Liver (tissue), 9 donors: ENCODE results near the gene CARD14. TPM values are rescaled to one million over a fixed set of nuclear protein-coding genes. Genes with fewer than 3 reads are reported as not detected.

Experiments used
- DNase-seq: peaks from one replicate; pipeline ENCODE4 v3.0.0-alpha.2; 2017; ENCODE audit warnings: low spot score
- H3K27ac ChIP-seq, 2 donors: one replicate each; pipeline ENCODE4 v1.7.0; 2013; ENCODE audit warnings: inconsistent platforms in 2 of 2, low read length in 2 of 2, control low read depth in 1 of 2, low read depth in 1 of 2, mild to moderate bottlenecking in 1 of 2
- H3K27me3 ChIP-seq, 4 donors: one replicate each; pipeline versions ENCODE4 v1.6.1 to v1.7.0; 2013; ENCODE audit warnings: low read length in 3 of 4, inconsistent platforms in 1 of 4, mild to moderate bottlenecking in 1 of 4, moderate library complexity in 1 of 4; ENCODE audit not compliant: control insufficient read depth in 4 of 4, insufficient read depth in 4 of 4
- H3K36me3 ChIP-seq, 4 donors: one replicate each; pipeline versions ENCODE4 v1.6.1 to v1.7.0; 2013; ENCODE audit warnings: low read length in 3 of 4, mild to moderate bottlenecking in 3 of 4, low read depth in 1 of 4, moderate library complexity in 1 of 4; ENCODE audit not compliant: control insufficient read depth in 4 of 4, insufficient read depth in 3 of 4
- H3K4me1 ChIP-seq, 4 donors: one replicate each; pipeline versions ENCODE4 v1.6.1 to v1.7.0; 2013; ENCODE audit warnings: low read length in 3 of 4, mild to moderate bottlenecking in 3 of 4, moderate library complexity in 1 of 4; ENCODE audit not compliant: control insufficient read depth in 4 of 4, insufficient read depth in 4 of 4
- H3K4me3 ChIP-seq, 3 donors: one replicate each; pipeline versions ENCODE4 v1.6.1 to v1.7.0; 2013; ENCODE audit warnings: low read length in 3 of 3, control low read depth in 1 of 3, low read depth in 1 of 3, mild to moderate bottlenecking in 1 of 3
- H3K9ac ChIP-seq, 2 donors: one replicate each; pipeline ENCODE4 v1.7.0; 2013; ENCODE audit warnings: low read length in 2 of 2, mild to moderate bottlenecking in 2 of 2, moderate library complexity in 2 of 2, control low read depth in 1 of 2, low read depth in 1 of 2
- H3K9me3 ChIP-seq, 4 donors: one replicate each; pipeline versions ENCODE4 v1.6.1 to v1.7.0; 2013; ENCODE audit warnings: low read length in 3 of 4; ENCODE audit not compliant: control insufficient read depth in 4 of 4
- EGR1 ChIP-seq, 2 donors: IDR thresholded peaks; 2 replicates each; pipeline ENCODE4 v1.6.1; 2016 to 2018; ENCODE audit warnings: antibody characterized with exemption in 2 of 2, low read depth in 2 of 2
- FOXA1 ChIP-seq: IDR thresholded peaks from 2 replicates; pipeline ENCODE4 v1.6.1; 2016; ENCODE audit warnings: antibody characterized with exemption
- FOXA2 ChIP-seq: IDR thresholded peaks from 2 replicates; pipeline ENCODE4 v1.6.1; 2016; ENCODE audit warnings: antibody characterized with exemption
- GABPA ChIP-seq, 2 donors: IDR thresholded peaks in 1 of 2; conservative IDR thresholded peaks in 1 of 2; 2 replicates each; pipeline ENCODE4 v1.6.1; 2016; ENCODE audit warnings: antibody characterized with exemption in 2 of 2, mild to moderate bottlenecking in 1 of 2, moderate library complexity in 1 of 2
- HNF4A ChIP-seq, 2 donors: conservative IDR thresholded peaks; 2 replicates each; pipeline ENCODE4 v1.6.1; 2016; ENCODE audit warnings: antibody characterized with exemption in 2 of 2, mild to moderate bottlenecking in 2 of 2
- HNF4G ChIP-seq: IDR thresholded peaks from 2 replicates; pipeline ENCODE4 v1.6.1; 2016; ENCODE audit warnings: antibody characterized with exemption
- JUND ChIP-seq, 2 donors: IDR thresholded peaks; 2 replicates each; pipeline ENCODE4 v1.6.1; 2016; ENCODE audit warnings: antibody characterized with exemption in 2 of 2
- NR2F2 ChIP-seq: IDR thresholded peaks from 2 replicates; pipeline ENCODE4 v1.6.1; 2016; ENCODE audit warnings: antibody characterized with exemption
- RAD21 ChIP-seq, 2 donors: IDR thresholded peaks; 2 replicates each; pipeline ENCODE4 v1.6.1; 2016; ENCODE audit warnings: antibody characterized with exemption in 2 of 2, mild to moderate bottlenecking in 2 of 2
- RXRA ChIP-seq, 2 donors: IDR thresholded peaks; 2 replicates each; pipeline ENCODE4 v1.6.1; 2017 to 2018; ENCODE audit warnings: antibody characterized with exemption in 2 of 2, mild to moderate bottlenecking in 1 of 2
- SP1 ChIP-seq: IDR thresholded peaks from 2 replicates; pipeline ENCODE4 v1.6.1; 2018; ENCODE audit warnings: antibody characterized with exemption, mild to moderate bottlenecking
- TAF1 ChIP-seq: conservative IDR thresholded peaks from 2 replicates; pipeline ENCODE4 v1.6.1; 2016; ENCODE audit warnings: antibody characterized with exemption, mild to moderate bottlenecking
- YY1 ChIP-seq: IDR thresholded peaks from 2 replicates; pipeline ENCODE4 v1.6.1; 2016; ENCODE audit warnings: antibody characterized with exemption, mild to moderate bottlenecking
- WGBS: extraction: QIAGEN DNeasy Blood & Tissue Kit; methylation state at CpG from one replicate; pipeline ENCODE4 v1.1.7; 2013; 5-methylcytosine and 5-hydroxymethylcytosine counted together
- polyA plus RNA-seq, 2 donors: library from polyadenylated mRNA; stranded (reverse) in 1 of 2; unstranded in 1 of 2; fragments of 200-250 nt in 1 of 2; fragments of >200 nt in 1 of 2; fragmentation: Nextera tagmentation in 1 of 2; extraction: Ambion mirVana in 1 of 2; gene quantifications; one replicate each; pipeline versions ENCODE4 v1.2.1 to v1.2.3, GENCODE V29; 2013 to 2015
- total RNA-seq, 2 donors: library from RNA; depleted of rRNA; stranded (reverse); fragments of >200 nt; gene quantifications; one replicate each; pipeline ENCODE4 v1.2.3, GENCODE V29; 2014
- TF ChIP-seq, protein P1 (sequence below): IDR thresholded peaks from 2 replicates; pipeline ENCODE4 v1.6.1; 2016; ENCODE audit warnings: antibody characterized with exemption
- TF ChIP-seq, protein P2 (sequence below): fragments of 150-350 bp; IDR thresholded peaks from 2 replicates; pipeline ENCODE4 v1.5.1; 2017; ENCODE audit warnings: improper control_type of control experiment, low read depth, low read length; ENCODE audit not compliant: missing input control
- TF ChIP-seq, protein P3 (sequence below): IDR thresholded peaks from 2 replicates; pipeline ENCODE4 v1.6.1; 2016; ENCODE audit warnings: antibody characterized with exemption
- TF ChIP-seq, protein P4 (sequence below): IDR thresholded peaks from 2 replicates; pipeline ENCODE4 v1.6.1; 2016; ENCODE audit warnings: antibody characterized with exemption, mild to moderate bottlenecking
- TF ChIP-seq, protein P5 (sequence below): IDR thresholded peaks from 2 replicates; pipeline ENCODE4 v1.6.1; 2016; ENCODE audit warnings: antibody characterized with exemption
- donor health status: healthy.
- donor health status: healthy.
- donor health status: healthy.
- donor health status: healthy.
- donor health status: healthy.

CARD14 gene
- total and polyA plus RNA-seq, 4 donors, result 0.07 to 0.70 (median 0.29) TPM

DNA sequence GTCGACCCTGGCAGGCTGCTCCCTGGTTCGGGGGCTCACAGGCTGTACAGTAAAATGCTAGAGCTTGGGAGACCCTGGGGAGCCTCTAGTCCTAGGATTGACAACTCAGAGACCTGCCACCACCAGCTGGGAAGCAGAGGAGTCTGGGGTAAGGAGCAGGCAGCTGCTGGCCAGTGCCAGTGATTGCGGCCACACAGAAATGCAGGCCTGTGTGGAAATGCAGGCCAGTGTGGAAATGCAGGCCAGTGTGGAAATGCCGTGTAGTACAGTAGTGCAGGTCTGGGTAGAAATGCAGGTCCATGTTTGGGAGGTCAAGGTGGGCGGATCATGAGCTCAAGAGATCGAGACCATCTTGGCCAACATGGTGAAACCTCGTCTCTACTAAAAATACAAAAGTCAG is 26.8 kb downstream of the CARD14 start:
- Histone ChIP-seq H3K4me1 (peaks cover 0 to 7% (median 3%) of the 10 kb centered on the region in 4 donors), H3K36me3 (no peaks in the 10 kb centered on the region), H3K4me3 (no peak overlapping the region), H3K27ac (no peak overlapping the region), H3K27me3 (no peaks in the 10 kb centered on the region), H3K9me3 (no peaks in the 10 kb centered on the region), H3K9ac (no peak overlapping the region)
- TF ChIP-seq EGR1 (IDR thresholded peaks at IDR 0.05; ENCODE audit: low read depth in 2 of 2) (no peak), JUND (IDR thresholded peaks at IDR 0.05) (no peak), HNF4A (conservative IDR thresholded peaks at IDR 0.05) (no peak), NR2F2 (no peak), FOXA2 (no peak), FOXA1 (no peak), RAD21 (IDR thresholded peaks at IDR 0.05) (no peak), RXRA (IDR thresholded peaks at IDR 0.05) (no peak), HNF4G (no peak), GABPA (IDR thresholded peaks at IDR 0.05 in 1 of 2, conservative IDR thresholded peaks at IDR 0.05 in 1 of 2) (no peak), SP1 (no peak), TAF1 (no peak), YY1 (no peak)
- TF ChIP-seq, protein P1, sequence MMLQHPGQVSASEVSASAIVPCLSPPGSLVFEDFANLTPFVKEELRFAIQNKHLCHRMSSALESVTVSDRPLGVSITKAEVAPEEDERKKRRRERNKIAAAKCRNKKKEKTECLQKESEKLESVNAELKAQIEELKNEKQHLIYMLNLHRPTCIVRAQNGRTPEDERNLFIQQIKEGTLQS, result no peak
- TF ChIP-seq, protein P2, sequence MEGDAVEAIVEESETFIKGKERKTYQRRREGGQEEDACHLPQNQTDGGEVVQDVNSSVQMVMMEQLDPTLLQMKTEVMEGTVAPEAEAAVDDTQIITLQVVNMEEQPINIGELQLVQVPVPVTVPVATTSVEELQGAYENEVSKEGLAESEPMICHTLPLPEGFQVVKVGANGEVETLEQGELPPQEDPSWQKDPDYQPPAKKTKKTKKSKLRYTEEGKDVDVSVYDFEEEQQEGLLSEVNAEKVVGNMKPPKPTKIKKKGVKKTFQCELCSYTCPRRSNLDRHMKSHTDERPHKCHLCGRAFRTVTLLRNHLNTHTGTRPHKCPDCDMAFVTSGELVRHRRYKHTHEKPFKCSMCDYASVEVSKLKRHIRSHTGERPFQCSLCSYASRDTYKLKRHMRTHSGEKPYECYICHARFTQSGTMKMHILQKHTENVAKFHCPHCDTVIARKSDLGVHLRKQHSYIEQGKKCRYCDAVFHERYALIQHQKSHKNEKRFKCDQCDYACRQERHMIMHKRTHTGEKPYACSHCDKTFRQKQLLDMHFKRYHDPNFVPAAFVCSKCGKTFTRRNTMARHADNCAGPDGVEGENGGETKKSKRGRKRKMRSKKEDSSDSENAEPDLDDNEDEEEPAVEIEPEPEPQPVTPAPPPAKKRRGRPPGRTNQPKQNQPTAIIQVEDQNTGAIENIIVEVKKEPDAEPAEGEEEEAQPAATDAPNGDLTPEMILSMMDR, result no peak
- TF ChIP-seq, protein P3, sequence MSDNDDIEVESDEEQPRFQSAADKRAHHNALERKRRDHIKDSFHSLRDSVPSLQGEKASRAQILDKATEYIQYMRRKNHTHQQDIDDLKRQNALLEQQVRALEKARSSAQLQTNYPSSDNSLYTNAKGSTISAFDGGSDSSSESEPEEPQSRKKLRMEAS, result no peak
- TF ChIP-seq, protein P4, sequence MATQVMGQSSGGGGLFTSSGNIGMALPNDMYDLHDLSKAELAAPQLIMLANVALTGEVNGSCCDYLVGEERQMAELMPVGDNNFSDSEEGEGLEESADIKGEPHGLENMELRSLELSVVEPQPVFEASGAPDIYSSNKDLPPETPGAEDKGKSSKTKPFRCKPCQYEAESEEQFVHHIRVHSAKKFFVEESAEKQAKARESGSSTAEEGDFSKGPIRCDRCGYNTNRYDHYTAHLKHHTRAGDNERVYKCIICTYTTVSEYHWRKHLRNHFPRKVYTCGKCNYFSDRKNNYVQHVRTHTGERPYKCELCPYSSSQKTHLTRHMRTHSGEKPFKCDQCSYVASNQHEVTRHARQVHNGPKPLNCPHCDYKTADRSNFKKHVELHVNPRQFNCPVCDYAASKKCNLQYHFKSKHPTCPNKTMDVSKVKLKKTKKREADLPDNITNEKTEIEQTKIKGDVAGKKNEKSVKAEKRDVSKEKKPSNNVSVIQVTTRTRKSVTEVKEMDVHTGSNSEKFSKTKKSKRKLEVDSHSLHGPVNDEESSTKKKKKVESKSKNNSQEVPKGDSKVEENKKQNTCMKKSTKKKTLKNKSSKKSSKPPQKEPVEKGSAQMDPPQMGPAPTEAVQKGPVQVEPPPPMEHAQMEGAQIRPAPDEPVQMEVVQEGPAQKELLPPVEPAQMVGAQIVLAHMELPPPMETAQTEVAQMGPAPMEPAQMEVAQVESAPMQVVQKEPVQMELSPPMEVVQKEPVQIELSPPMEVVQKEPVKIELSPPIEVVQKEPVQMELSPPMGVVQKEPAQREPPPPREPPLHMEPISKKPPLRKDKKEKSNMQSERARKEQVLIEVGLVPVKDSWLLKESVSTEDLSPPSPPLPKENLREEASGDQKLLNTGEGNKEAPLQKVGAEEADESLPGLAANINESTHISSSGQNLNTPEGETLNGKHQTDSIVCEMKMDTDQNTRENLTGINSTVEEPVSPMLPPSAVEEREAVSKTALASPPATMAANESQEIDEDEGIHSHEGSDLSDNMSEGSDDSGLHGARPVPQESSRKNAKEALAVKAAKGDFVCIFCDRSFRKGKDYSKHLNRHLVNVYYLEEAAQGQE, result no peak
- TF ChIP-seq, protein P5, sequence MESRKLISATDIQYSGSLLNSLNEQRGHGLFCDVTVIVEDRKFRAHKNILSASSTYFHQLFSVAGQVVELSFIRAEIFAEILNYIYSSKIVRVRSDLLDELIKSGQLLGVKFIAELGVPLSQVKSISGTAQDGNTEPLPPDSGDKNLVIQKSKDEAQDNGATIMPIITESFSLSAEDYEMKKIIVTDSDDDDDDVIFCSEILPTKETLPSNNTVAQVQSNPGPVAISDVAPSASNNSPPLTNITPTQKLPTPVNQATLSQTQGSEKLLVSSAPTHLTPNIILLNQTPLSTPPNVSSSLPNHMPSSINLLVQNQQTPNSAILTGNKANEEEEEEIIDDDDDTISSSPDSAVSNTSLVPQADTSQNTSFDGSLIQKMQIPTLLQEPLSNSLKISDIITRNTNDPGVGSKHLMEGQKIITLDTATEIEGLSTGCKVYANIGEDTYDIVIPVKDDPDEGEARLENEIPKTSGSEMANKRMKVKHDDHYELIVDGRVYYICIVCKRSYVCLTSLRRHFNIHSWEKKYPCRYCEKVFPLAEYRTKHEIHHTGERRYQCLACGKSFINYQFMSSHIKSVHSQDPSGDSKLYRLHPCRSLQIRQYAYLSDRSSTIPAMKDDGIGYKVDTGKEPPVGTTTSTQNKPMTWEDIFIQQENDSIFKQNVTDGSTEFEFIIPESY, result no peak
- WGBS, result 93% methylated on average over 7 of the region's 7 CpGs
- no peak for DNase-seq
